ENCODE results near the gene DCUN1D1. TPM values are rescaled to one million over a fixed set of nuclear protein-coding genes. Genes with fewer than 3 reads are reported as not detected.

DCUN1D1 gene
- total RNA-seq, 1 donor, result 39.6 TPM

GRCh38 chr3:182925944-182926337 lies 54.4 kb downstream of the DCUN1D1 start:
- no peaks in the 10 kb centered on the region for H3K27me3 ChIP-seq (ENCODE audit: insufficient read depth, low read length)
- peaks cover 5% of the 10 kb centered on the region for H3K4me1 ChIP-seq (ENCODE audit: insufficient read depth, low read length)
- H3K4me3 ChIP-seq (ENCODE audit: low read length), result no peak overlapping the region
- no peaks in the 10 kb centered on the region for H3K9me3 ChIP-seq (ENCODE audit: low read depth, low read length)

DNA sequence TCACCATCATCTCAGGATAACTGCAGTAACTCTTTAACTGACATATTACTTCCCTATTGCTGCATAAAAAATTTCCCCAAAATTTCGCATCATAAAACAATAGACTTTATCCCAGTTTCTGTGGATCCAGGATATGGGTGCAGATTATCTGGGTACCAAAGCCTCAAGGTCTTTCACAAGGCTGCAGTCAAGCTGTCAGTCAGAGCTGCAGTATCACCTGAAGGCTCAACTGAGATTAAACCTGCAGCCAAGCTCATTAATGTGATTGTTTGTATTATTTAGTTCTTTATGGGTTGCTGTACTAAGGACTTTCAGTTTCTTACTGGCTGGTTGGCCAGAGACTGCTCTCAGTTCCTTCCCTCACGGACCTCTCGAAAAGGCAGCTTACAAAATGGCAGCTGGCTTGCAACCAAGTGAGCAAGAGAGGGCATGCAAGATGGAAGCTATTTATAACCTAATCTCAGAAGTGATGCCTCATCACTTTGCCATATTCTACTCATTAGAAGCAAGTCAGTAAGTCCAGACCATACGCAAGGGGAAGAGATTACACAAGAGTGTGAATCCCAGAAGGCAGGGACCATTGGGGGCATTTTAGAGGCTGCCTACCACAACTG lies 54.9 kb downstream of the DCUN1D1 start:
- Histone ChIP-seq H3K4me1 (ENCODE audit: insufficient read depth, low read length) (peaks cover 5% of the 10 kb centered on the region), H3K9me3 (ENCODE audit: low read depth, low read length) (no peaks in the 10 kb centered on the region), H3K27me3 (ENCODE audit: insufficient read depth, low read length) (no peaks in the 10 kb centered on the region), H3K4me3 (ENCODE audit: low read length) (no peak overlapping the region)

- Histone ChIP-seq H3K4me1 (ENCODE audit: insufficient read depth, low read length) (peaks cover 5% of the 10 kb centered on the region), H3K9me3 (ENCODE audit: low read depth, low read length) (no peaks in the 10 kb centered on the region), H3K4me3 (ENCODE audit: low read length) (no peak overlapping the region), H3K27me3 (ENCODE audit: insufficient read depth, low read length) (no peaks in the 10 kb centered on the region)
Measured at GRCh38 chr3:182921665-182922355, 58.5 kb downstream of the DCUN1D1 start.

DNA sequence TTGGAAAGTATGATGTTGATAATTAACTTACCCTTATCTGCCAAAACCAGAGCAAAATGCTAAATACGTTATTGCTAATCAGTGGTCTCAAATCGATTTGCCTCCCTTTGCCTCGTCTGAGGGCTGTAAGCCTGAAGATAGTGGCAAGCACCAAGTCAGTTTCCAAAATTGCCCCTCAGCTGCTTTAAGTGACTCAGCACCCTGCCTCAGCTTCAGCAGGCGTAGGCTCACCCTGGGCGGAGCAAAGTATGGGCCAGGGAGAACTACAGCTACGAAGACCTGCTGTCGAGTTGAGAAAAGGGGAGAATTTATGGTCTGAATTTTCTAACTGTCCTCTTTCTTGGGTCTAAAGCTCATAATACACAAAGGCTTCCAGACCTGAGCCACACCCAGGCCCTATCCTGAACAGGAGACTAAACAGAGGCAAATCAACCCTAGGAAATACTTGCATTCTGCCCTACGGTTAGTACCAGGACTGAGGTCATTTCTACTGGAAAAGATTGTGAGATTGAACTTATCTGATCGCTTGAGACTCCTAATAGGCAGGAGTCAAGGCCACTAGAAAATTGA lies 59.7 kb downstream of the DCUN1D1 start:
- no peak overlapping the region for H3K4me3 ChIP-seq (ENCODE audit: low read length)
- no peaks in the 10 kb centered on the region for H3K27me3 ChIP-seq (ENCODE audit: insufficient read depth, low read length)
- H3K9me3 ChIP-seq (ENCODE audit: low read depth, low read length), result no peaks in the 10 kb centered on the region
- peaks cover 3% of the 10 kb centered on the region for H3K4me1 ChIP-seq (ENCODE audit: insufficient read depth, low read length)

GRCh38 chr3:182919866-182920357 lies 60.4 kb downstream of the DCUN1D1 start:
- Histone ChIP-seq H3K27me3 (ENCODE audit: insufficient read depth, low read length) (no peaks in the 10 kb centered on the region), H3K4me1 (ENCODE audit: insufficient read depth, low read length) (no peaks in the 10 kb centered on the region), H3K9me3 (ENCODE audit: low read depth, low read length) (no peaks in the 10 kb centered on the region), H3K4me3 (ENCODE audit: low read length) (no peak overlapping the region)

DNA sequence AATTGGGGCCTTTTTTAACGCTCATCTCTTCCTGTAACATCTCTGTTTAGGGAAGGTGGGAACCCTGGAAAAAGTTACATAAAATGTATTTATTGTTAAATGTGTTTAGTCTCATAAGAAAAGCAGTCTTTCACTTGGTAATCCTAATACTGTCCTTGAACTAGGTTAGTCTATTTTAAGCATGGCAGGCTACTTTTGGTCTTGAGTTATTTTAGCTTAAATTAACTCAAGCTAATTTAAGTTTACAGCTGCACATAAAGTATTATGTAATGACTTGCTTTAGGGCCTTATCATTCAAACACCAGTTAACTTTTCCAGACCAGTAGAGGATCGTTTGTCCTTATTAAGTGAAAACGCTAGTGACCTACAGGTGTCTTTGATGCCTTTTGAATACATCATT lies 63.2 kb downstream of the DCUN1D1 start:
- H3K4me3 ChIP-seq (ENCODE audit: low read length), result no peak overlapping the region
- no peaks in the 10 kb centered on the region for H3K9me3 ChIP-seq (ENCODE audit: low read depth, low read length)
- no peaks in the 10 kb centered on the region for H3K27me3 ChIP-seq (ENCODE audit: insufficient read depth, low read length)
- H3K4me1 ChIP-seq (ENCODE audit: insufficient read depth, low read length), result peaks cover 4% of the 10 kb centered on the region

GRCh38 chr3:182914341-182914740 lies 66.0 kb downstream of the DCUN1D1 start:
- Histone ChIP-seq H3K4me3 (ENCODE audit: low read length) (no peak overlapping the region), H3K4me1 (ENCODE audit: insufficient read depth, low read length) (peaks cover 18% of the 10 kb centered on the region), H3K9me3 (ENCODE audit: low read depth, low read length) (no peaks in the 10 kb centered on the region), H3K27me3 (ENCODE audit: insufficient read depth, low read length) (no peaks in the 10 kb centered on the region)

GRCh38 chr3:182913889-182914288 lies 66.4 kb downstream of the DCUN1D1 start:
- peaks cover 18% of the 10 kb centered on the region for H3K4me1 ChIP-seq (ENCODE audit: insufficient read depth, low read length)

DNA sequence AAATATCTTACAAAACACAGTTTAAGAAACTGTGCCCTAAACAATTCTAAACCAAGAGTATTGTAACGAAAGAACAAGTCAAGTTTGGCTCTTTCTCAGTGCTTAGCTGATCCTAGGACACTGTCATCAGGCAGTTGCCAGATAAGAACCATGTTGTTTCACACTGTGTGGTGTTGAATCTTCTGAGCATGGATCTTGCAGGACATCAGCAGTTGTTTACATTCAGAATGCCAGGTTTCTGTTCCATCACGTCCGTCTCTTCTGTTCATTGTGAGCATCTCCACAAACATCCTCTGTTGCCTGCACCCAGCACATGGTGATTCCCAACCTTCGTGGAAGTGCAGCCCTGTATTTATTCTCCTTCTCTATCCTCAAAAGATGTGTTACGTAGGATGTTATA lies 67.9 kb downstream of the DCUN1D1 start:
- no peaks in the 10 kb centered on the region for H3K9me3 ChIP-seq (ENCODE audit: low read depth, low read length)
- H3K4me3 ChIP-seq (ENCODE audit: low read length), result no peak overlapping the region
- peaks cover 18% of the 10 kb centered on the region for H3K4me1 ChIP-seq (ENCODE audit: insufficient read depth, low read length)
- no peaks in the 10 kb centered on the region for H3K27me3 ChIP-seq (ENCODE audit: insufficient read depth, low read length)

More at GRCh38 chr3:182913889-182914288, 66.4 kb downstream of the DCUN1D1 start:
- no peaks in the 10 kb centered on the region for H3K9me3 ChIP-seq (ENCODE audit: low read depth, low read length)
- H3K27me3 ChIP-seq (ENCODE audit: insufficient read depth, low read length), result no peaks in the 10 kb centered on the region
- no peak overlapping the region for H3K4me3 ChIP-seq (ENCODE audit: low read length)

DNA sequence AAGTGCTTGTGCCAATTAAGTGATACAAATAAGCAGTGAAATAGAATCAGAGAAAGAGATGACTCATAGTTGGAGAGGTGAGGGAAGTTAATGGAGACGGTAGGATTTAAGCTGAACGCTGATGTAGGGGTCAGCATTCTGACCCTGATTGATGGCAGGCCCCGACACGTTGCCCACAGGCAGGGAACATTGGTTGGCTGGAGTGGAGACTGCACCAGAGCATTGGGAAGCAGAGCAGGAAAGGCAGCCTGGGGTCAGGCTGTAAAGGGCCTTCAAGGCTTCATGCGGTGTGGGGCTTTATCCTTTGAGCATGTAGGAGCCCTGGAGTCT lies 68.6 kb downstream of the DCUN1D1 start:
- no peak overlapping the region for H3K4me3 ChIP-seq (ENCODE audit: low read length)
- H3K9me3 ChIP-seq (ENCODE audit: low read depth, low read length), result no peaks in the 10 kb centered on the region
- H3K27me3 ChIP-seq (ENCODE audit: insufficient read depth, low read length), result no peaks in the 10 kb centered on the region
- H3K4me1 ChIP-seq (ENCODE audit: insufficient read depth, low read length), result peaks cover 18% of the 10 kb centered on the region

GRCh38 chr3:182910936-182911781 lies 69.2 kb downstream of the DCUN1D1 start:
- Histone ChIP-seq H3K27me3 (ENCODE audit: insufficient read depth, low read length) (no peaks in the 10 kb centered on the region), H3K9me3 (ENCODE audit: low read depth, low read length) (no peaks in the 10 kb centered on the region), H3K4me1 (ENCODE audit: insufficient read depth, low read length) (peaks cover 18% of the 10 kb centered on the region), H3K4me3 (ENCODE audit: low read length) (no peak overlapping the region)

DNA sequence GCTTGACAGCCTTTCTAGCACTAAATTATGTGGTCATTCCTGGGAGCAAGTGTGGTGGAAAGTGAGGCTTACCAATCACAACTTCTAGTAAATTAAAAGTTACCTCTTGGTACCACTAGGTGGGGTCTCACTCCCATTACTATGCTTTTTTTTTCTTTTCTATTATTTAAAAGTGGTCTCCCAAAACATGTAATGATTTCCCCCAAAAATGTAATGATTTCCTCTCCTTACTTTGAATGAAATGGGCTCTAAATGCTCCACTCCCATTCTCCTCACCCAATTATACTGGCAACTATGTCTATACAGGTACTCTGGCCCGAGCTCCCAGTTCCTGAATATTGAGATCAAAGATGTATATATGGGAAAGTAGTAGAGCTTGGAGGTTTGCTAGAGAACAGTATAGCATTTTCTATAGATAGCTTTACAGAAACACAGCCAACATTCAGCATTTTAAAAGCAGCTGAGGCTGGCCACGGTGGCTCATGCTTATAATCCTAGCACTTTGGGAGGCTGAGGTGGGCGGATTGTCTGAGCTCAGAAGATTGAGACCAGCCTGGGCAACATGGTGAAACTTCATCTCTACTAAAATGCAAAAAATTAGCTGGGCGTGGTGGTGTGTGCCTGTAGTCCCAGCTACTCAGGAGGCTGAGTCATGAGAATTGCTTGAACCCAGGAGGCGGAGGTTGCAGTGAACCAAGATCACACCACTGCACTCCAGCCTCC lies 70.9 kb downstream of the DCUN1D1 start:
- Histone ChIP-seq H3K4me3 (ENCODE audit: low read length) (no peak overlapping the region), H3K9me3 (ENCODE audit: low read depth, low read length) (no peaks in the 10 kb centered on the region), H3K4me1 (ENCODE audit: insufficient read depth, low read length) (peaks cover 18% of the 10 kb centered on the region), H3K27me3 (ENCODE audit: insufficient read depth, low read length) (no peaks in the 10 kb centered on the region)

DNA sequence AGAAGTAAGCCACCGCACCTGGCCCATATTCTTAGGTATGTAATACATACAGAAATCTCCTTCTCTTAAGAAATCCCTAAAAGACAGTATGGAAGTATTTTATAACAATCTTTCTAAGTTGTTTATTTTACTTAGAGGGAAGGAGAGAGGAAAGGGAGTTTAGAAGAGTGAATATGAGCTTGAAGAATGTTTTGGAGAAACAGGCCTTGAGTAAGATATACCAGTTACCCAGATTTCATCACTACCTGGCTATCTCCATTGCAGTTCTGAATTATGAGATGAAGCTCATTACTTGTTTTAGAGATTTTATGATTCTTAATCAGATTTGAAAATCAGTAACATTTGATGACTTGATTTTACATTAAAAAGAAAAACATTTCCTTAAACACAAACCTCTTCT lies 71.9 kb downstream of the DCUN1D1 start:
- H3K27me3 ChIP-seq (ENCODE audit: insufficient read depth, low read length), result no peaks in the 10 kb centered on the region
- H3K4me1 ChIP-seq (ENCODE audit: insufficient read depth, low read length), result peaks cover 14% of the 10 kb centered on the region
- no peaks in the 10 kb centered on the region for H3K9me3 ChIP-seq (ENCODE audit: low read depth, low read length)
- H3K4me3 ChIP-seq (ENCODE audit: low read length), result no peak overlapping the region

DNA sequence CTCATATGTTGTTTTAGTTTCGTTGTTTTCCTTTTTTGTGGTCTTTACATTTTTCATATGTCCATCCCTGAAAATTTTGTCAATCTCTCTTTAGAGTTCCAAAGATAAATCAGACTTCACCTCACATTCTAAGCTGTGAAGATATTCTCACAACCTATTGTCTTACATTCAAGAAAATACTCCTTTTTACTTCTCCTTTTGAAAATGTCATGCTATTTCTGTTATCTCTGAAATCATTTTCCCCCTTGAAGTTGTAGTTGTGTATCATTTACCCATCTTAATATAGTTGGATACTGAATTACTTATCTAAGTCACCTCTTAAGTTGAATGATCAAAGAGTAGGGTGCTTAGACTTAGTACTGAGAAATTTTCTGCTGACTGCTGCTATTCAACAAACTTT lies 74.3 kb downstream of the DCUN1D1 start:
- Histone ChIP-seq H3K4me3 (ENCODE audit: low read length) (no peak overlapping the region), H3K4me1 (ENCODE audit: insufficient read depth, low read length) (peaks cover 5% of the 10 kb centered on the region), H3K9me3 (ENCODE audit: low read depth, low read length) (no peaks in the 10 kb centered on the region), H3K27me3 (ENCODE audit: insufficient read depth, low read length) (no peaks in the 10 kb centered on the region)

All from mononuclear cell (primary cell).